Measurements from ENCODE around the gene TMEM178B. TPM values are rescaled to one million over a fixed set of nuclear protein-coding genes. Genes with fewer than 3 reads are reported as not detected.

TMEM178B gene
- total RNA-seq, 4 donors from 2014 or later, result 1.3 to 1.8 (median 1.5) TPM

DNA sequence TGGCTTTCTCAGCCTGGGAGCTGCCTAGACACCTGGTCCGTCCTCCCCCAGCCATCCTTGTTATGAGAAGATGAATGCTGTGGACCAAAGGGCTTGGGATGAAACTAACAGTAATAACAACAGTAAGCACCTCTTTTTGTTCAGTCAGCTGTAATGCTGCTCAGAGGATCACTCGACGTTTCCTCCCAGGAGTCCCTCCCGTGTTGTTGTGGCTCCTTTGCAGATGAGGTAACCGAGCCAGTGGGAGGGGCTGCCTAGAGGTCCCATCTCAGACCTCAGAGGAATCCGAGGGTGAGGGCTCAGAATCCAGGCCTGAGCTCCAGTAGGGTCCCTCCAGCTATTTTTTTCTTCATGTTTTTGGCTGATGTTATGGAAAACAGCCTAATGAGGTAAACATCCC is 145.1 kb downstream of the TMEM178B start:
- no peaks in the 10 kb centered on the region for H3K27me3 ChIP-seq
- in situ Hi-C loops (cut with MboI; ENCODE audit: low sequenced_read_pairs in 4 of 4), result no loop called here

DNA sequence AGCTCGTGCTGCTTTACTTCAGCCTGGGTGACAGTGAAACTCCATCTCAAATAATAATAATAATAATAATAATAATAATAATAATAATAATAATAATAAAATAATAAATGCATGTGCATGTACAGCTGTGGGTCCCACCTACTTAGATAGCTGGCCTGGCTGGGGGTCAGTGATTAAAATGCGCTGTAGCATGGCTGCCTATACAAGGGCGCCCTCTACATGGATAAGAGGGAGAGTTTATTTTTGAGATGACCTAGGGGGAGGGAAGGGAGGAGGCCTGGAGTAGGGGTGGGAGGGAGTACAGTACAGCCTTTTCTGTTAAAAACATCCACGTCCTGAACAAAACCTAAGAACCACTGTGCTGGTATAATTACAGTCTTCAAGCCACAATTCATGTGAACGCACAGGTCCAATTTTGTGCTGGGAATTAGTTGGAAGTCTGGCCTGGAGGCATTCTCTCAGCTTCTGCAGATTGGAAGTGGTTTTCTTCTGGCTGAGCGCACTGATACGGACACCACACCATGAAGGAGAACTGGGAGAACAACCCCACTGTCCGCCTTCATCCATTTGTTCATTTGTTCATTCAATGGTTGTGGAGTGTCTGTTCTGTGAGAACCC is 146.5 kb downstream of the TMEM178B start:
- Histone ChIP-seq H3K27ac (no peak overlapping the region), H3K27me3 (no peaks in the 10 kb centered on the region), H3K4me1 (no peaks in the 10 kb centered on the region), H3K36me3 (no peaks in the 10 kb centered on the region), H3K9me3 (no peaks in the 10 kb centered on the region), H3K4me3 (no peak overlapping the region)
- intact Hi-C loops (cut with DNase I; ENCODE audit: low total_unique reads) (no loop called here), in situ Hi-C loops (cut with MboI; ENCODE audit: low sequenced_read_pairs in 4 of 4) (no loop called here)
- ATAC-seq (no peak), DNase-seq (no peak)
- TF ChIP-seq, protein P1, sequence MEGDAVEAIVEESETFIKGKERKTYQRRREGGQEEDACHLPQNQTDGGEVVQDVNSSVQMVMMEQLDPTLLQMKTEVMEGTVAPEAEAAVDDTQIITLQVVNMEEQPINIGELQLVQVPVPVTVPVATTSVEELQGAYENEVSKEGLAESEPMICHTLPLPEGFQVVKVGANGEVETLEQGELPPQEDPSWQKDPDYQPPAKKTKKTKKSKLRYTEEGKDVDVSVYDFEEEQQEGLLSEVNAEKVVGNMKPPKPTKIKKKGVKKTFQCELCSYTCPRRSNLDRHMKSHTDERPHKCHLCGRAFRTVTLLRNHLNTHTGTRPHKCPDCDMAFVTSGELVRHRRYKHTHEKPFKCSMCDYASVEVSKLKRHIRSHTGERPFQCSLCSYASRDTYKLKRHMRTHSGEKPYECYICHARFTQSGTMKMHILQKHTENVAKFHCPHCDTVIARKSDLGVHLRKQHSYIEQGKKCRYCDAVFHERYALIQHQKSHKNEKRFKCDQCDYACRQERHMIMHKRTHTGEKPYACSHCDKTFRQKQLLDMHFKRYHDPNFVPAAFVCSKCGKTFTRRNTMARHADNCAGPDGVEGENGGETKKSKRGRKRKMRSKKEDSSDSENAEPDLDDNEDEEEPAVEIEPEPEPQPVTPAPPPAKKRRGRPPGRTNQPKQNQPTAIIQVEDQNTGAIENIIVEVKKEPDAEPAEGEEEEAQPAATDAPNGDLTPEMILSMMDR (IDR thresholded peaks at IDR 0.05 in 4 of 5, conservative IDR thresholded peaks at IDR 0.05 in 1 of 5), result no peak
- no peak for TF ChIP-seq POLR2A (IDR thresholded peaks at IDR 0.05)

More for the DNA sequence above, 145.1 kb downstream of the TMEM178B start:
- DNase-seq (no peak), ATAC-seq (no peak)
- TF ChIP-seq, protein P1 (IDR thresholded peaks at IDR 0.05 in 4 of 5, conservative IDR thresholded peaks at IDR 0.05 in 1 of 5), result no peak
- no peak for TF ChIP-seq POLR2A (IDR thresholded peaks at IDR 0.05)
- intact Hi-C loops (cut with DNase I; ENCODE audit: low total_unique reads), result no loop called here
- Histone ChIP-seq H3K36me3 (no peaks in the 10 kb centered on the region), H3K4me3 (no peak overlapping the region), H3K4me1 (no peaks in the 10 kb centered on the region), H3K9me3 (no peaks in the 10 kb centered on the region), H3K27ac (no peak overlapping the region)

DNA sequence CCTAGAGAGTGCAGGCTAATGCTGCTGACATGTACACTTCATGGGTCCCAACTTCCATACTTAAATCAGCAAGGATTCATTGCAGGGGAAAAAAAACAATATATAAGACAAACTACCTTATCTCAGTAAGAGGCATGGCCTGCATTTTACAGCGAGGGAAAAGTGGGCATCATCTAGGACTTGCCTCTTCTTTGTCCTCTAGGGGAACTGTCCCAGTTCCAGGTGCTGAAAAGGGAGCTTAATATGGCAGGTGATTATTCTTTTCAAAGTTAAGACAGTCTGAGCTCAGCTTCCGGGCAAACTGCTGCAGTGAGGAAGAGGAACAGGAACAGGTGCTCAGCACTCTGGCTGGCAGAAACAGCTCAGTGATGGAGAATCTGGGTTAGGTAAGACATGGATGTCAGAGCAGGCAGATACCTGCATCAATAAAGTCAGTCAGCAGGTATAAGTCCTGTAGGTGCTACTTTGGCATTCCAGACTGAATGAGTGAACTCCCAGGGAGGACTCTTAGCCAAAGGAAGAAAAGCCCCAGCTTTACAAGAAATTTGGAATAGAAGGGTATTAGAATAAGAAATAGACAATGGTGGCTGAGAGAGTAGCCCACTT is 147.2 kb downstream of the TMEM178B start:
- H3K27ac ChIP-seq, result no peak overlapping the region
- no peaks in the 10 kb centered on the region for H3K27me3 ChIP-seq
- DNase-seq, result no peak
- no peaks in the 10 kb centered on the region for H3K9me3 ChIP-seq
- in situ Hi-C loops (cut with MboI; ENCODE audit: low sequenced_read_pairs in 4 of 4), result no loop called here
- no peak for TF ChIP-seq POLR2A (IDR thresholded peaks at IDR 0.05)
- TF ChIP-seq, protein P1 (IDR thresholded peaks at IDR 0.05 in 4 of 5, conservative IDR thresholded peaks at IDR 0.05 in 1 of 5), result no peak
- no peak for ATAC-seq
- H3K36me3 ChIP-seq, result no peaks in the 10 kb centered on the region
- intact Hi-C loops (cut with DNase I; ENCODE audit: low total_unique reads), result no loop called here
- H3K4me3 ChIP-seq, result no peak overlapping the region
- H3K4me1 ChIP-seq, result no peaks in the 10 kb centered on the region

DNA sequence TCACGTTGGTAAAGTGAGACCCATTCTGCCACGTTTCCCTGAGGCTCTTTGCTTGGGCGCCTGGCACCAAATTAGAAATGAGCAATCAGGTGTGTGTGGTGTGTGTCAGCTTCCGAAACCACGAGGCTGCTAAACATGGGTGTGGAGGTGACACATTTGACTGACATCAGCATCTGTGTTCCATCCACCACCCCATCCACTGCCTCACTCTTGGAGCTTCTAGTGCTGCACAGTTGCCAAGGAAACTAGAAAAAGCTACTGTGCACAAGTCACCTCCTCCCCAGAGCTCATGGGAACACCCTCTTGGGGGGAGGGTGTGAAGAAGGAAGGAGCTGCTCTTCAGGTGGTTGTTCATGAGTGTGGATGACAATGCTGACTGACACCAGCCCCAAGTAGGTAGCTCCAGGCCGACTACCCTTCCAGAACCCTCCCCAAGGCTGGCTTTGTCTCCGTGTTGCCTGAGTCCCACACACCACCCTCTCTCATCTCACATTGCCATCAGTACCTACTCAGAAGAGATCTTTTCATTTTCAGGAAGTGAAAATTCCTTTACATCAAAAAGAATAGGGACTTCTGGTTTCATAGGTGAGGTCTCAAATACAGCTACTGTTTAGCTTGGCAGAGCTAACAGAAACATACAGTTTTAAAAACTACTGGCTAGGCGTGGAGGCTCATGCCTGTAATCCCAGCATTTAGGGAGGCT is 152.2 kb downstream of the TMEM178B start:
- intact Hi-C loops (cut with DNase I; ENCODE audit: low total_unique reads) (no loop called here), in situ Hi-C loops (cut with MboI; ENCODE audit: low sequenced_read_pairs in 4 of 4) (no loop called here)
- no peaks in the 10 kb centered on the region for H3K27me3 ChIP-seq
- H3K9me3 ChIP-seq, result no peaks in the 10 kb centered on the region
- H3K4me1 ChIP-seq, result no peaks in the 10 kb centered on the region
- DNase-seq (no peak), ATAC-seq (peak in 1 of 2 donors; percentile 54)
- TF ChIP-seq, protein P1 (IDR thresholded peaks at IDR 0.05 in 4 of 5, conservative IDR thresholded peaks at IDR 0.05 in 1 of 5), result no peak
- no peak for TF ChIP-seq POLR2A (IDR thresholded peaks at IDR 0.05)
- H3K27ac ChIP-seq, result no peak overlapping the region
- no peak overlapping the region for H3K4me3 ChIP-seq
- no peaks in the 10 kb centered on the region for H3K36me3 ChIP-seq
